ENCODE measurements around the gene ATP1B3. TPM values are rescaled to one million over a fixed set of nuclear protein-coding genes. Genes with fewer than 3 reads are reported as not detected.

ATP1B3 gene
- total and polyA plus RNA-seq, 9 of the 15 experiments (the other 6 are each of a cell fraction or from before 2014, with no cell fraction given): 48.3 to 202 (median 123) TPM

DNA sequence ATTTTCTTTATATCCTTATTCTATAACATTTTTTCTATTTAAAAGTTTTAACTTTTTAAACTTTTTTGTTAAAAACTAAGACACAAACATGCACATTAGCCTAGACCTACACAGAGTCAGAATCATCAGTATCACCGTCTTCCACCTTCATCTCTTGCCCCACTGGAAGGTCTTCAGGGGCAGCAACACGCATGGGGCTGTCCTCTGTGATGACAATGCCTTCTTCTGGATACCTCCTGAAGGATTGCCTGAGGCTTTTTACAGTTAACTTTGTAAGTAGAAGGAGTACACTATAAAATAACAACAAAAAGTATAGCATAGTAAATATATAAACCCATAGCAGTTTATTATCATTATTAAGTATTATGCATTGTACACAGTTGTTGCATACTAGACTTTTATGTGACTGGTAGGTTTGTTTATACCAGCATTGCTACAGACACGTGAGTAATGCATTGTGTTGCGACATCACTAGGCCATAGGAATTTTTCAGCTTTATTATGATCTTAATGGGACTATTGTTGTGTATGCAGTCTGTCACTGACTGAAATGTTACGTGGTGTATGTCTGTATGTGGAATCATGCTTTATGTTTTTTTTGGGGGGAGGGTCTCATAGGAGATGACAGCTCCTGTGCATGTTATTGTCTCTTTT is 18.2 kb downstream of the ATP1B3 start (continued):
- TF ChIP-seq ARID3B (CRISPR knock-in tag; IDR thresholded peaks at IDR 0.05; ENCODE audit: borderline replicate concordance) (no peak), NFRKB (IDR thresholded peaks at IDR 0.05; ENCODE audit: low read depth) (no peak)

GRCh38 chr3:141895731-141896130 is 19.3 kb downstream of the ATP1B3 start:
- peaks cover 62% of the 10 kb centered on the region for H3K36me3 ChIP-seq (ENCODE audit: control insufficient read depth, insufficient read depth, low read length)
- intact Hi-C loops (cut with micrococcal nuclease) (no loop called here), in situ Hi-C loops (cut with MboI) (no loop called here)
- H2AFZ ChIP-seq (ENCODE audit: low read depth, low read length): no peak overlapping the region
- no peak for DNase-seq (ENCODE audit: extremely low read depth in 1 of 4, low spot score in 3 of 4)
- no peaks in the 10 kb centered on the region for H3K9me3 ChIP-seq (replicated peaks; ENCODE audit: control insufficient read depth, insufficient read depth, low read depth, low read length)
- WGBS (ENCODE audit: insufficient coverage, low coverage, missing lambda C conversion rate): 100% methylated on average over 3 of the region's 3 CpGs
- H3K4me2 ChIP-seq (ENCODE audit: insufficient read depth, low read length): no peak overlapping the region
- no peaks in the 10 kb centered on the region; a peak in 1 of 5 replicates for H3K4me1 ChIP-seq (replicated peaks in 1 of 2; ENCODE audit: control insufficient read depth in 2 of 2, insufficient read depth in 2 of 2, low read length in 2 of 2)
- ChIA-PET CTCF (ENCODE audit: low intra/inter-chr PET ratio) (no interaction called here), POLR2A (interaction anchor here (0.6 to 1.4 kb wide), 3 partner anchors 20 to 126 kb away, joined by 3 to 4 read pairs (median 4); no protein-coding TSS in a partner anchor)
- H4K20me1 ChIP-seq (replicated peaks; ENCODE audit: control insufficient read depth, insufficient read depth, low read length): no peaks in the 10 kb centered on the region
- FAIRE-seq: no peak
- H3K9me1 ChIP-seq (ENCODE audit: control insufficient read depth, insufficient read depth, low read length): no peaks in the 10 kb centered on the region
- H3K4me3 ChIP-seq: no peak overlapping the region
- BruUV-seq (replicated peaks): no TSS peak
- no peak overlapping the region for H3K9ac ChIP-seq (ENCODE audit: insufficient read depth in 1 of 2, low read depth in 2 of 2, low read length in 2 of 2)
- no peaks in the 10 kb centered on the region for H3K27me3 ChIP-seq (ENCODE audit: control insufficient read depth in 2 of 2, insufficient read depth in 2 of 2, low read length in 2 of 2)
- no peak for ATAC-seq
- H3K79me2 ChIP-seq (ENCODE audit: control insufficient read depth, insufficient read depth, low read length): peaks cover 94% of the 10 kb centered on the region
- TF ChIP-seq ESRRB (CRISPR knock-in tag; IDR thresholded peaks at IDR 0.05; ENCODE audit: borderline replicate concordance) (no peak), CC2D1A (IDR thresholded peaks at IDR 0.05) (no peak), SNIP1 (IDR thresholded peaks at IDR 0.05; ENCODE audit: low read depth) (no peak), MXI1 (IDR thresholded peaks at IDR 0.05; ENCODE audit: low read depth, low read length) (no peak), BRF2 (IDR thresholded peaks at IDR 0.05; ENCODE audit: borderline replicate concordance, insufficient read depth, insufficient read length) (no peak), PKNOX1 (IDR thresholded peaks at IDR 0.05) (no peak), HNRNPLL (IDR thresholded peaks at IDR 0.05; ENCODE audit: low read depth, low read length, poor library complexity, severe bottlenecking) (no peak), ZEB2 (IDR thresholded peaks at IDR 0.05) (no peak), RCOR1 (IDR thresholded peaks at IDR 0.05; ENCODE audit: borderline replicate concordance in 1 of 2, low read depth in 2 of 2, low read length in 2 of 2) (no peak), MBD2 (IDR thresholded peaks at IDR 0.05; ENCODE audit: borderline replicate concordance, low read depth) (no peak), NCOA1 (IDR thresholded peaks at IDR 0.05; ENCODE audit: low read depth) (no peak)
- H3K27ac ChIP-seq (ENCODE audit: extremely low read depth, low read depth, low read length): no peak overlapping the region
